ENCODE results near the gene CAPZB.

Gene CAPZB

DNA sequence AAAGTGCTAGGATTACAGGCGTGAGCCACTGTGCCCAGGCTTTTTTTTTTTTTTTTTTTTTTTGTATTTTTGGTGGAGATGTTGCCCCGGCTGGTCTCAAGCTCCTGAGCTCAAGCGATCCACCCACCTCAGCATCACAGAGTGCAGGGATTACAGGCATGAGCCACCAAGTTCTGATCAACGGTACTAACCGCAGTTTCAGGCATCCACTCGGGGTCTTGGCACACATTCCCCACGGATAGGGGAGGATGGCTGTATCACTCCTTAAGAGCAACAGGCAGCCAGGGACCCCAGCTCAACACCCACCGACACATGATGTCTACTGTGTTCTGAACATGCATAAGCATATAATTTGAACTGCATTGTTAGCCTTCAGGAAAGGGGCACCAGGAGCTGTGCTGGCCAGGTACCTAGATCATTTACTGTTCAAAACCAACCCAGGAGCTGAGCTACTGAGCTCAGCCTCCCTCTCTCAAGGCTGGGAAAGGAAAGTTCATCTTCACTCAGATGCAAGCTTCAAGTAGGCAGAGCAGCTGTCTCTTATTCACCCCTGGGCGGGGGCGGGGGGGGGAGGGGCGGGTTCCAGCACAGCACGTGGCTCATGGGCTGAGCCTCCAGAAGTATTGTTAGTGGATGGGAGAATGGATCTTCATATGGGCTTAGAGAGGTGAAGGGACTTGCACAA, 24.7 kb downstream of the CAPZB start:
- no peak for TF ChIP-seq FOXP2 (optimal IDR thresholded peaks at IDR 0.05; ENCODE audit: borderline replicate concordance, extremely low read depth, extremely low read length, insufficient read depth)
- no peak for TF ChIP-seq SIN3A (IDR thresholded peaks at IDR 0.05; ENCODE audit: borderline replicate concordance, insufficient read depth, low read length)
- TF ChIP-seq TAF1 (IDR thresholded peaks at IDR 0.05; ENCODE audit: borderline replicate concordance, insufficient read depth, low read length) = no peak
- TF ChIP-seq POLR2AphosphoS5 (IDR thresholded peaks at IDR 0.05; ENCODE audit: low read depth, low read length) = no peak
- TF ChIP-seq, protein P1, sequence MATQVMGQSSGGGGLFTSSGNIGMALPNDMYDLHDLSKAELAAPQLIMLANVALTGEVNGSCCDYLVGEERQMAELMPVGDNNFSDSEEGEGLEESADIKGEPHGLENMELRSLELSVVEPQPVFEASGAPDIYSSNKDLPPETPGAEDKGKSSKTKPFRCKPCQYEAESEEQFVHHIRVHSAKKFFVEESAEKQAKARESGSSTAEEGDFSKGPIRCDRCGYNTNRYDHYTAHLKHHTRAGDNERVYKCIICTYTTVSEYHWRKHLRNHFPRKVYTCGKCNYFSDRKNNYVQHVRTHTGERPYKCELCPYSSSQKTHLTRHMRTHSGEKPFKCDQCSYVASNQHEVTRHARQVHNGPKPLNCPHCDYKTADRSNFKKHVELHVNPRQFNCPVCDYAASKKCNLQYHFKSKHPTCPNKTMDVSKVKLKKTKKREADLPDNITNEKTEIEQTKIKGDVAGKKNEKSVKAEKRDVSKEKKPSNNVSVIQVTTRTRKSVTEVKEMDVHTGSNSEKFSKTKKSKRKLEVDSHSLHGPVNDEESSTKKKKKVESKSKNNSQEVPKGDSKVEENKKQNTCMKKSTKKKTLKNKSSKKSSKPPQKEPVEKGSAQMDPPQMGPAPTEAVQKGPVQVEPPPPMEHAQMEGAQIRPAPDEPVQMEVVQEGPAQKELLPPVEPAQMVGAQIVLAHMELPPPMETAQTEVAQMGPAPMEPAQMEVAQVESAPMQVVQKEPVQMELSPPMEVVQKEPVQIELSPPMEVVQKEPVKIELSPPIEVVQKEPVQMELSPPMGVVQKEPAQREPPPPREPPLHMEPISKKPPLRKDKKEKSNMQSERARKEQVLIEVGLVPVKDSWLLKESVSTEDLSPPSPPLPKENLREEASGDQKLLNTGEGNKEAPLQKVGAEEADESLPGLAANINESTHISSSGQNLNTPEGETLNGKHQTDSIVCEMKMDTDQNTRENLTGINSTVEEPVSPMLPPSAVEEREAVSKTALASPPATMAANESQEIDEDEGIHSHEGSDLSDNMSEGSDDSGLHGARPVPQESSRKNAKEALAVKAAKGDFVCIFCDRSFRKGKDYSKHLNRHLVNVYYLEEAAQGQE (IDR thresholded peaks at IDR 0.05; ENCODE audit: insufficient read depth in 1 of 2, low read depth in 2 of 2, low read length in 2 of 2) = no peak

DNA sequence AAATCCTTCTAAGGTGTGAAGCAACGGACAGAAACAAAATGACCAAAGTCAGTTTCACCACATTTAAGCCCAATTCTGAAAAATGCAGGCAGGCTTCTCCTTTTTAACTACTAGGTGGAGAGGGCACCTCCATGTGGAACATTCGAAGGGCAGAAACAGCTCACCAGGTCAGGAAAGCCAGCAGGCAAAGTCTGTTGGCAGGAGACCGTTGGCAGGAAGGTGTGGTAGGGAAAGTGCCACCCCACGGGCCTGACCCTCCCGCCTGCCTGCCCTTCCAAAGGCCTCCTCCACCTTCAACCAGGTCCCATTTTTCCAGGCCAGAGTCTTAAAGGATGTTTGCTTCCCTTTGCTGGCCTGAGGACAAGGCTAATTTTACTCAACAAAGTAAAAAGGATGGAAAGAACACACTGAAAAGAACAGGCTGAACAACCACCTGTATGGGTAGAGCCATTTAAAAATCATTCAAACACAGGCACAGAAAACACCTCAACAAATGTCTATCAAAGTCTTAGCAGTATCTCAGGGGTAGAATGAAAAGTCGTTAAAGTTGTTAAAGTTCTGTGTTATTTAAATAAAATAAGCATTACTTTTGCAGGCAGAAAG, 26.4 kb downstream of the CAPZB start:
- TF ChIP-seq POLR2AphosphoS5 (IDR thresholded peaks at IDR 0.05; ENCODE audit: low read depth, low read length) (no peak), FOXP2 (optimal IDR thresholded peaks at IDR 0.05; ENCODE audit: borderline replicate concordance, extremely low read depth, extremely low read length, insufficient read depth) (no peak), TAF1 (IDR thresholded peaks at IDR 0.05; ENCODE audit: borderline replicate concordance, insufficient read depth, low read length) (no peak), SIN3A (IDR thresholded peaks at IDR 0.05; ENCODE audit: borderline replicate concordance, insufficient read depth, low read length) (no peak)
- TF ChIP-seq, protein P1 (IDR thresholded peaks at IDR 0.05; ENCODE audit: insufficient read depth in 1 of 2, low read depth in 2 of 2, low read length in 2 of 2) = no peak

DNA sequence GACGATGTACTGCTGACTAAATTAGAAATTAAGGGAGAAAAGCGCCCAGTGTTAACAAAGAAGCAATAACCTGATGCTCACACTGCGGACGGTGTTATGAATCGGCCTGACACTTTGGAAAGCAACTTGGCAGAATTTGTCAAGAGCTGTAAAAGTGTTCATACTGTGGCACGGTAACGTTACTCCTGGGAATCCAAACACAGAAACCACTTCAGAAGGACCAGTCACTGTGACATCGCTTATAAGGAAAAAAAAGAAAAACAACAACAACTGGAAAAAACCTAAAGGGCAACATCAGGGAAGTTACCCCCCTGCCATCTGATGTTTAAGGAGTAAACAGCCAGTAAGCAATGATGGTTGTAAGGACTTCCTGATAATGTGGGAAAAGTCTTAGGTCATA, 27.7 kb downstream of the CAPZB start:
- TF ChIP-seq, protein P1 (IDR thresholded peaks at IDR 0.05; ENCODE audit: insufficient read depth in 1 of 2, low read depth in 2 of 2, low read length in 2 of 2) = no peak

DNA sequence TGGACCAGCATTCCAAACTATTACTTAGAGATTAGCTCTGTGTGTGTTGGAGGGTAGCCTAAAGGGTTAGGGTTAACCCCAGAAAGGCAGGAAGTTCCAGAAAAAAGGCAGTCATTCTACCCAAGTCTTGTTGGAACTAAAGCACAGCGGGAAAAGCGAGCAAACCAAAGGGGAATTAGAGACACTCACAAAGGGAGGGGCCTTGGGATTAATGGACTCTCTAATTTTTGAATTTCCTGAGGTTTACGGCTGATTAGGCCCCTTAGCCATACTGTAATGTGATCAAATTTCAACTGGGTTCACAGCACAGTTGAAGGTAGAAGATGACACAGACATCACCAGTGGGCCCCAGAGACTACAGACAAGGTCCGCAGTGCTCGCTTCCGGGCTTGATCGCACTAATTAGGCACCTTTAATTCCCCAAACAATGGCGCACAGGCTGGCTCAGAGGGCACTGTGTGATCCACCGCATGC, 28.3 kb downstream of the CAPZB start:
- TF ChIP-seq TAF1 (IDR thresholded peaks at IDR 0.05; ENCODE audit: borderline replicate concordance, insufficient read depth, low read length) (no peak), FOXP2 (optimal IDR thresholded peaks at IDR 0.05; ENCODE audit: borderline replicate concordance, extremely low read depth, extremely low read length, insufficient read depth) (no peak), POLR2AphosphoS5 (IDR thresholded peaks at IDR 0.05; ENCODE audit: low read depth, low read length) (no peak), SIN3A (IDR thresholded peaks at IDR 0.05; ENCODE audit: borderline replicate concordance, insufficient read depth, low read length) (no peak)
- TF ChIP-seq, protein P1 (IDR thresholded peaks at IDR 0.05; ENCODE audit: insufficient read depth in 1 of 2, low read depth in 2 of 2, low read length in 2 of 2) = no peak
